ENCODE data around the gene ADCY7. TPM values are rescaled to one million over a fixed set of nuclear protein-coding genes. Genes with fewer than 3 reads are reported as not detected.

The ADCY7 gene
- total and polyA plus RNA-seq, 10 donors: 9.8 to 158 (median 99.2) TPM

DNA sequence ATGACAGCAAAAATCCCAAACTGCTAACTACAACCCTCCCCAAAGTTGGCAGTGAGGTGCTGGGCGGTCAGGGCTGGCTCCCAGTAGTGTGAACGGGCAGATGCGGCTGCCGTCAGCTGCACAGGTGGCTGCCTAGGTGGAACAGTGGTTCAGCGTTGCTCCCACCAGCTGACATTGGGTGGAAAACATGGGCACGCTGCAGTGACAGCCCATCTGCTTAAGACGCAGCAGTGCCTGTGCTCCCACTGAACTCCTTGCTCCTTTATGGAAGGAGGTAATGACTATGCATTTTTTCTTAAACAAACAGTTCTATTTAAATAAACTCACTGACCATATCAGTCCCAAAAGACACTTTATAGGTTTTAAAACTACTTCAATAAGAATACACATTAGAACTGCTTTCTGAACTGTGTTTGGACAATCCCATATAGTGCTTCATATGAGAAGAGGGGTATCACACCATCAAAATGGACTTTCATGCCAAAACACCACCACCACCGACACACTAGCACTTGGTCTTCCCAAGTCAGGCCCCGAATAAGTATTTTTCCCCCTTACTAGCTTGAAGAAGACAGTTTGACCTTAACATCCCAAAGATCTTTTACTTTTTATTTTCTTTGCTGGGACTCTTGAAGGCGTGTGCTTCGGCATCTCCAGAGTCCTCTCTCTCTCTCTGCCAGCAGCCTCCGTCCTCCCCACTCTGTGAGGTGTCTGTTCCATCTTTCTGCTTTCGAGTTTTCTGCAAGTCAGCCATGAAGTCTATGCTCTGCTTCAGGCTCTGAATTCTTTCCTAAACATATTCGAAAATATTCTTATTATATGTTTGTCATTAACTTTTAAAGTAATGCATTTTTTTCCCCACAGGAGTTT is 68.0 kb downstream of the ADCY7 start:
- H3K27ac ChIP-seq: peak overlapping the region in 5 of 8 donors; percentile 3 to 76 (median 58)
- WGBS, 5 donors: 80 to 96% (median 94%) methylated on average over 14 of the region's 14 CpGs
- H3K36me3 ChIP-seq: peaks cover 0 to 83% (median 31%) of the 10 kb centered on the region in 6 donors
- H3K27me3 ChIP-seq (replicated peaks in 1 of 7): no peaks in the 10 kb centered on the region
- intact Hi-C loops (cut with DNase I; ENCODE audit: low total_unique reads): no loop called here
- peak in 1 of 3 donors; percentile 31 for TF ChIP-seq POLR2AphosphoS5 (IDR thresholded peaks at IDR 0.05)
- TF ChIP-seq, protein P1, sequence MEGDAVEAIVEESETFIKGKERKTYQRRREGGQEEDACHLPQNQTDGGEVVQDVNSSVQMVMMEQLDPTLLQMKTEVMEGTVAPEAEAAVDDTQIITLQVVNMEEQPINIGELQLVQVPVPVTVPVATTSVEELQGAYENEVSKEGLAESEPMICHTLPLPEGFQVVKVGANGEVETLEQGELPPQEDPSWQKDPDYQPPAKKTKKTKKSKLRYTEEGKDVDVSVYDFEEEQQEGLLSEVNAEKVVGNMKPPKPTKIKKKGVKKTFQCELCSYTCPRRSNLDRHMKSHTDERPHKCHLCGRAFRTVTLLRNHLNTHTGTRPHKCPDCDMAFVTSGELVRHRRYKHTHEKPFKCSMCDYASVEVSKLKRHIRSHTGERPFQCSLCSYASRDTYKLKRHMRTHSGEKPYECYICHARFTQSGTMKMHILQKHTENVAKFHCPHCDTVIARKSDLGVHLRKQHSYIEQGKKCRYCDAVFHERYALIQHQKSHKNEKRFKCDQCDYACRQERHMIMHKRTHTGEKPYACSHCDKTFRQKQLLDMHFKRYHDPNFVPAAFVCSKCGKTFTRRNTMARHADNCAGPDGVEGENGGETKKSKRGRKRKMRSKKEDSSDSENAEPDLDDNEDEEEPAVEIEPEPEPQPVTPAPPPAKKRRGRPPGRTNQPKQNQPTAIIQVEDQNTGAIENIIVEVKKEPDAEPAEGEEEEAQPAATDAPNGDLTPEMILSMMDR (IDR thresholded peaks at IDR 0.05 in 8 of 11, conservative IDR thresholded peaks at IDR 0.05 in 3 of 11): no peak
- H3K4me3 ChIP-seq: no peak overlapping the region
- H3K9me3 ChIP-seq: no peaks in the 10 kb centered on the region
- peaks cover 0 to 39% (median 5%) of the 10 kb centered on the region in 6 donors for H3K4me1 ChIP-seq
- DNase-seq: no peak

DNA sequence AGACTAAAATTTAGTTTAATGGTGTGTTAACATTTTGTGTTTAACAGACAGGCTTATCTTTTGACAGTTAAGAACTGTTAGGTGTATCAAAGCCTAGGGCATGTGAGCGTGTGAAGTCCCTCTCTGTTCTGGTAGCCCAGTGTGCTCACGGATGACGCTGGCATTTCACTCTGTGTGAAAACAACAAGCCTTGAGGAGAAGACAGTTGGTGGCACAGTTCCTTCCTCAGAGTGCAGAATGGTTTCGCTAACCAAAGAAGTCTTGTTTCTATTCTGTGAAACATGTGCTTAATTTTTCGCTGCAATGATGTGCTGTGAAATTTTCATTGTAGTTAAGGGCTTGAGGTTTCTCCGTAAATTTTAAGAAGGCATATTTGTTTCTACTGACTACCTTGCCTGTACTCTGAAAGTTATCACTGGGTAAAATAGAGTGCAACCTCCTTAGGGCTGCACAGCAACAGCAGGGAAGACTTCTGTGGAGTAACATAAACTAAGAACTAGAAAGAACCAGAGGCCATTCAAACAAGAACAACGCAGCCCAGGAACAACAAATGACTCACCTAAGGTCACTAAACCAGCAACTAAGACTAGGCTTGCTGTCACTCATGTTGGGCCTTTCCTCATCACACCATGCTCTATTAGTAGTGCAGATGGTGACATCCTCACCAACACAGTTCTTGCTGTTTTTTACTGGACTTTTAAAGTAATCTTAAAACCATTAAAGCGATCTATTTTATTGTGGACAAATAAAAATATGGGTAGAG is 69.0 kb downstream of the ADCY7 start:
- peaks cover 0 to 83% (median 35%) of the 10 kb centered on the region in 6 donors for H3K36me3 ChIP-seq
- DNase-seq: no peak
- no peaks in the 10 kb centered on the region for H3K27me3 ChIP-seq (replicated peaks in 1 of 7)
- H3K4me3 ChIP-seq: no peak overlapping the region
- WGBS, 5 donors: 64 to 83% (median 78%) methylated on average over 8 of the region's 8 CpGs
- TF ChIP-seq POLR2A (IDR thresholded peaks at IDR 0.05): peak in 1 of 3 donors; percentile 44
- TF ChIP-seq, protein P1 (IDR thresholded peaks at IDR 0.05 in 8 of 11, conservative IDR thresholded peaks at IDR 0.05 in 3 of 11): no peak
- peak in 1 of 3 donors; percentile 9 for TF ChIP-seq POLR2AphosphoS5 (IDR thresholded peaks at IDR 0.05)
- H3K9me3 ChIP-seq: no peaks in the 10 kb centered on the region
- intact Hi-C loops (cut with DNase I; ENCODE audit: low total_unique reads): no loop called here
- peaks cover 0 to 29% (median 2%) of the 10 kb centered on the region in 6 donors for H3K4me1 ChIP-seq
- peak overlapping the region in 5 of 8 donors; percentile 27 to 76 (median 58) for H3K27ac ChIP-seq

DNA sequence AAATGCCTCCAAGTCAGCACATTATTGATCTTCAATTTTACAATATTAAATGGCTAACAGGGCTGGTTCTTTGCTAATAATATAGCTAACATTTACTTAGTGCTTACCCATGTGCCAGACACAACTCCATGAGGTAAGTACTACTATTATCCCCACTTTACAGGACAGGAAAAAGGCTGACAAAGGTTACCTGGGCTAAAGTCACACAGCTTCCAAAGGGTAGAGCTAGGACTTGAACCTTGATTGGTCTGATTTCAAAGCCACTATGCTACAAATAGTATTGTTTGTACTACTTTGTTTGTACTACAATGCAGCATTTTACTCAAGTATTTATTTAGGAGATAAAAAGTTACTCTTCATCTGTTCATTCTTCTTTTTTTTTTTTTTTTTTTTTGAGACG is 70.5 kb downstream of the ADCY7 start:
- Histone ChIP-seq H3K9me3 (no peaks in the 10 kb centered on the region), H3K27ac (peak overlapping the region in 2 of 8 donors; percentile 72 to 76), H3K4me1 (peaks cover 0 to 28% (median 2%) of the 10 kb centered on the region in 6 donors), H3K4me3 (no peak overlapping the region), H3K27me3 (replicated peaks in 1 of 7) (no peaks in the 10 kb centered on the region), H3K36me3 (peaks cover 0 to 83% (median 33%) of the 10 kb centered on the region in 6 donors)
- no peak for DNase-seq
- intact Hi-C loops (cut with DNase I; ENCODE audit: low total_unique reads): no loop called here
- TF ChIP-seq, protein P1 (IDR thresholded peaks at IDR 0.05 in 8 of 11, conservative IDR thresholded peaks at IDR 0.05 in 3 of 11): no peak
- TF ChIP-seq POLR2AphosphoS5 (IDR thresholded peaks at IDR 0.05) (no peak), POLR2A (IDR thresholded peaks at IDR 0.05) (no peak)
- WGBS, 5 donors: 80 to 100% (median 88%) methylated on average over 1 of the region's 1 CpG; no CpG with 5 or more reads in 1 of the 5 donors
